Measurements from ENCODE around the gene SULF2.
"Not testable (repeated sequence)": the region's sequence is repeated elsewhere in the genome, so short reads cannot be mapped to it uniquely, and the experiment has no call there.

SULF2 gene

GRCh38 chr20:47785311-47785853 is at the start of gene SULF2:
SULF2 (minus strand) TSS chr20:47785481; CDS start chr20:47757363, 28,118 bp downstream.
- DNase-seq, result no peak

GRCh38 chr20:47831675-47832074 is 46.4 kb upstream of the SULF2 start:
- DNase-seq, result not testable (repeated sequence)

- DNase-seq, result not testable (repeated sequence)
Measured at GRCh38 chr20:47826716-47827115, 41.4 kb upstream of the SULF2 start.

GRCh38 chr20:47826006-47826405 is 40.7 kb upstream of the SULF2 start:
- DNase-seq, result not testable (repeated sequence)

- DNase-seq, result no peak
Measured at GRCh38 chr20:47825011-47825762, 39.9 kb upstream of the SULF2 start.

GRCh38 chr20:47823941-47824340 is 38.7 kb upstream of the SULF2 start:
- DNase-seq, result not testable (repeated sequence)

GRCh38 chr20:47821481-47822100 is 36.3 kb upstream of the SULF2 start:
- DNase-seq, result no peak

GRCh38 chr20:47818996-47819609 is 33.8 kb upstream of the SULF2 start:
- DNase-seq, result no peak

- DNase-seq, result no peak
Measured at GRCh38 chr20:47818466-47818865, 33.2 kb upstream of the SULF2 start.

GRCh38 chr20:47818016-47818415 is 32.7 kb upstream of the SULF2 start:
- no peak for DNase-seq

- DNase-seq, result no peak
Measured at GRCh38 chr20:47817573-47817972, 32.3 kb upstream of the SULF2 start.

GRCh38 chr20:47816487-47817451 is 31.5 kb upstream of the SULF2 start:
- DNase-seq, result no peak

GRCh38 chr20:47815866-47816265 is 30.6 kb upstream of the SULF2 start:
- DNase-seq, result no peak

- no peak for DNase-seq
Measured at GRCh38 chr20:47815416-47815806, 30.1 kb upstream of the SULF2 start.

- DNase-seq, result no peak
Measured at GRCh38 chr20:47814632-47815415, 29.5 kb upstream of the SULF2 start.

GRCh38 chr20:47810721-47811347 is 25.6 kb upstream of the SULF2 start:
- DNase-seq, result no peak

- DNase-seq, result no peak
Measured at GRCh38 chr20:47810116-47810677, 24.9 kb upstream of the SULF2 start.

GRCh38 chr20:47809161-47809960 is 24.1 kb upstream of the SULF2 start:
- no peak for DNase-seq

- DNase-seq, result no peak
Measured at GRCh38 chr20:47805951-47806350, 20.7 kb upstream of the SULF2 start.

- DNase-seq, result not testable (repeated sequence)
Measured at GRCh38 chr20:47804972-47805371, 19.7 kb upstream of the SULF2 start.
